Thoracic aorta (tissue), 2 donors: ENCODE measurements around the gene COL28A1. TPM values are rescaled to one million over a fixed set of nuclear protein-coding genes. Genes with fewer than 3 reads are reported as not detected.

Experiments used
- ATAC-seq: fragments of 150-250 bp; one replicate; pipeline ENCODE4 v1.8.0; 2017; ENCODE audit warnings: low read depth; ENCODE audit not compliant: insufficient number of reproducible peaks, low FRiP score
- DNase-seq: peaks from one replicate; pipeline ENCODE4 v3.0.0-alpha.2; 2020; ENCODE audit warnings: low spot score
- H3K27ac ChIP-seq, 2 donors: fragments of 200-600 bp; sonication (generic); 1 replicate in 1 of 2; 2 replicates in 1 of 2; pipeline ENCODE4 v1.5.1; 2016; ENCODE audit warnings: mild to moderate bottlenecking in 2 of 2, moderate library complexity in 2 of 2
- H3K27me3 ChIP-seq: fragments of 200-600 bp; sonication (generic); replicated peaks from 2 replicates; pipeline ENCODE4 v1.6.0; 2016; ENCODE audit warnings: mild to moderate bottlenecking; ENCODE audit not compliant: insufficient read depth
- H3K36me3 ChIP-seq: fragments of 200-600 bp; sonication (generic); one replicate; pipeline ENCODE4 v1.5.1; 2016
- H3K4me1 ChIP-seq, 2 donors: fragments of 200-600 bp; sonication (generic); 1 replicate in 1 of 2; 2 replicates in 1 of 2; pipeline versions ENCODE4 v1.5.1 to v1.6.0; 2016; ENCODE audit warnings: low read depth in 2 of 2, mild to moderate bottlenecking in 1 of 2; ENCODE audit not compliant: control insufficient read depth in 1 of 2
- H3K4me3 ChIP-seq: fragments of 200-600 bp; sonication (generic); 2 replicates; pipeline ENCODE4 v1.5.1; 2016; ENCODE audit warnings: mild to moderate bottlenecking
- H3K9me3 ChIP-seq: fragments of 200-600 bp; sonication (generic); 2 replicates; pipeline ENCODE4 v1.5.1; 2016
- total RNA-seq, 2 donors: library from RNA; depleted of rRNA; stranded (reverse); fragments of >200 nt; gene quantifications; one replicate each; pipeline versions ENCODE4 v1.1.0 to v1.2.3, GENCODE V29; 2016
- TF ChIP-seq, protein P1 (sequence below): fragments of 200-600 bp; sonication (generic); IDR thresholded peaks from one replicate; pipeline ENCODE4 v1.5.1; 2019; ENCODE audit warnings: antibody characterized with exemption

Gene COL28A1
- total RNA-seq, 2 donors from 2014 or later = 2.4 to 3.0 TPM

DNA sequence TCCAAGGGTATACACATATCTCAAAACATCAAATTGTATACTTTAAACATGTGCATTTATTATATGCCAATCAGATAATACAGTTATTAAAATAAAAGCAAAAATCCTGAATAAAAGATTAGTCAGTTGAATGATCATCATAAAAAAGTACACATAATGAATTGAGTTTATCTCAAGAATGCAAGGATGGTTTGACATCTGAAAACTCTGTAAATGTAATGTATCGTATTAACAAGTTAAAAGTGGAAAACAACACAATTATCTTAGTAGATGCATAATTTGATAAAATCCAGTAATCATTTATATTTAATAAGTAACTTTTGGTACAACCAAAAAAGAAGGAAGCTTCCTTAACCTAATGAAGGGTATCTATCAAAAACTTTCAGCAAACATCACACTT, 86.6 kb downstream of the COL28A1 start:
- DNase-seq (no peak), ATAC-seq (no peak)
- H3K4me3 ChIP-seq = no peak overlapping the region
- H3K4me1 ChIP-seq = no peaks in the 10 kb centered on the region
- TF ChIP-seq, protein P1, sequence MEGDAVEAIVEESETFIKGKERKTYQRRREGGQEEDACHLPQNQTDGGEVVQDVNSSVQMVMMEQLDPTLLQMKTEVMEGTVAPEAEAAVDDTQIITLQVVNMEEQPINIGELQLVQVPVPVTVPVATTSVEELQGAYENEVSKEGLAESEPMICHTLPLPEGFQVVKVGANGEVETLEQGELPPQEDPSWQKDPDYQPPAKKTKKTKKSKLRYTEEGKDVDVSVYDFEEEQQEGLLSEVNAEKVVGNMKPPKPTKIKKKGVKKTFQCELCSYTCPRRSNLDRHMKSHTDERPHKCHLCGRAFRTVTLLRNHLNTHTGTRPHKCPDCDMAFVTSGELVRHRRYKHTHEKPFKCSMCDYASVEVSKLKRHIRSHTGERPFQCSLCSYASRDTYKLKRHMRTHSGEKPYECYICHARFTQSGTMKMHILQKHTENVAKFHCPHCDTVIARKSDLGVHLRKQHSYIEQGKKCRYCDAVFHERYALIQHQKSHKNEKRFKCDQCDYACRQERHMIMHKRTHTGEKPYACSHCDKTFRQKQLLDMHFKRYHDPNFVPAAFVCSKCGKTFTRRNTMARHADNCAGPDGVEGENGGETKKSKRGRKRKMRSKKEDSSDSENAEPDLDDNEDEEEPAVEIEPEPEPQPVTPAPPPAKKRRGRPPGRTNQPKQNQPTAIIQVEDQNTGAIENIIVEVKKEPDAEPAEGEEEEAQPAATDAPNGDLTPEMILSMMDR = no peak
- H3K27ac ChIP-seq = no peak overlapping the region
- no peaks in the 10 kb centered on the region for H3K36me3 ChIP-seq
- H3K27me3 ChIP-seq = no peaks in the 10 kb centered on the region
- peaks cover 12% of the 10 kb centered on the region for H3K9me3 ChIP-seq

DNA sequence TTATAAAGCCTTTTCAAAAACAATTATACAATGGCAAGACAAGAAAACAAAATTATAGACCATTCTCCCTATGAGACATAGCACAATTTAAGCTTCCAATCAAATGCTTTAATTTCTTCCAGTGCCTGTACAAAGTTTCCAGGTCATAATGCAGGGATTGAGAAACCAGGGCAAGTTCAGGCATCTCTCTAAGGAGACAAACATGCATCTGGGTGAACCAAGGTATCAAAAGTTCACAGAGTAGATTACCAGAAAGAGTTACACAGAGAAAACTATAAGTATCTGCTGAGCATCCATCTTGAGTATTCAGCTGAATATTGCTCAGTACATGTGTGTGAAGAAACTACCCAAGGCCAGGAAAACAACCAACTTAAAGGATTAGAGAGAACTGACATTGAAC, 89.1 kb downstream of the COL28A1 start:
- no peak for DNase-seq
- peaks cover 12% of the 10 kb centered on the region for H3K9me3 ChIP-seq
- H3K27me3 ChIP-seq = no peaks in the 10 kb centered on the region
- ATAC-seq = no peak
- H3K36me3 ChIP-seq = no peaks in the 10 kb centered on the region
- H3K4me1 ChIP-seq = no peaks in the 10 kb centered on the region
- TF ChIP-seq, protein P1 = no peak
- H3K4me3 ChIP-seq = no peak overlapping the region
- H3K27ac ChIP-seq = no peak overlapping the region

DNA sequence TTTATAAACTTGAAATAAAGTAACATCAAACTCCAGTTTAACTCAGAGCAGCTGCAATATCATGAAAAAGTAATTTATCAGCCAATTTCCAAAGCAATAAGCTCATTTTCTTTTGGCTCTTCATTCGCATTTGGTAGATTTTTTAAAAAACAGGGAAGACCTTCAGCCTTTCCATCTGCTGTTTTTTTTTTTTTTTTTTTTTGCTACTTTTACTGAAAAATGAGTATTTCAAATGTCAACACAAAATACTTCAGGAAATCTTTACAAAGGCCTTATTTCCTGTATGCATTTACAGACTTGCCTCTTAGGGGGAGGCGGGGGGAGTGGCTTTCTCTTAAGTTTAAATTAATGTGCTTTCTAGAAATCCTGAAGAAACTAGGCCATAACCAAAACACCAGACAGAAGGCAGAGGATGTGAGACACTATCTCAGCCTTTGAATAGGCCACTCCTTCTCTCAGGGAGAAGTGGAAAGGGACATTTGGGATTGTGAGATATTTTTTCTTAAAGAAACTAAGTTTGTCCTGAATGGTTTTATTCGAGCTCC, 91.8 kb downstream of the COL28A1 start:
- Histone ChIP-seq H3K4me1 (no peaks in the 10 kb centered on the region), H3K27ac (no peak overlapping the region), H3K4me3 (no peak overlapping the region), H3K27me3 (no peaks in the 10 kb centered on the region), H3K9me3 (peaks cover 2% of the 10 kb centered on the region), H3K36me3 (no peaks in the 10 kb centered on the region)
- no peak for DNase-seq
- TF ChIP-seq, protein P1 = no peak
- no peak for ATAC-seq

DNA sequence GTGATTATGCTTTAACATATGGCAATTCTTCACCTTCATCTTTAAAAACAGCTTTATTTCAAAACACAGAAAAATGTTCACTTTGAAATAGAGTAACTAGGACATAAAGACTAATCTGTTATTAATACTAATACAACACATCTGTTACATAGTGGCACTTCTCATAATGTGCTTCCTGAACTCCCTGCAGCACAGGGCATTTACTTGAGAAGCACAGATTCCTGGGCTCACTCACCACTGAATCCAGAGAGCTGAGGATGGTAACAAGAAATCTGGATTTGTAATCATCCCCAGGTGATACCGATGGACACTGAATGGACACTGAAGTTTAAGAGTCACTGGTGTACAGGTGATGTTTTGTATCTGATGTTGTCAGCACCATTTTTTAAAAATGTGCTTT, 96.1 kb downstream of the COL28A1 start:
- Histone ChIP-seq H3K4me3 (no peak overlapping the region), H3K36me3 (no peaks in the 10 kb centered on the region), H3K27me3 (no peaks in the 10 kb centered on the region), H3K27ac (no peak overlapping the region), H3K9me3 (no peaks in the 10 kb centered on the region), H3K4me1 (no peaks in the 10 kb centered on the region)
- ATAC-seq (no peak), DNase-seq (no peak)
- TF ChIP-seq, protein P1 = no peak

DNA sequence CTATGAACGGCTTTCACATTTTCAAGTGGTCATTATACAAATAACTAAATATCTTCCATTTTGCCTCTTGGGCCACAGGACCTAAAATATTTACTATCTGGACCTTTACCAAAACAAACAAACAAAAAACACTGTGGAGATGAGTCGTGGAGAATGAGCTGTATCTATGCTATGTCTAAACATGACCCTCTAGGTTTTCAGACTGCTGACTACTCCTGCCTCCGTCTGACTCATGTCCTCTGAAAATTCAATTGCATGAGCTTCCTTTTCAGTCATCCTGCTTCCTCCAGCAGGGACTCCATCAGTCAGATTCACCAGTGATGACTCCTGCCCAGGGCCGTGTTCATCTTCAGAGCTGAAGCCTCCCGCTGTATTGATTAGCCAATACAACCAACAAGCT, 96.8 kb downstream of the COL28A1 start:
- no peaks in the 10 kb centered on the region for H3K27me3 ChIP-seq
- TF ChIP-seq, protein P1 = no peak
- no peaks in the 10 kb centered on the region for H3K4me1 ChIP-seq
- H3K27ac ChIP-seq = no peak overlapping the region
- no peak overlapping the region for H3K4me3 ChIP-seq
- H3K9me3 ChIP-seq = no peaks in the 10 kb centered on the region
- DNase-seq (no peak), ATAC-seq (no peak)
- no peaks in the 10 kb centered on the region for H3K36me3 ChIP-seq
